Measurements from ENCODE around the gene MOB3C. TPM values are rescaled to one million over a fixed set of nuclear protein-coding genes. Genes with fewer than 3 reads are reported as not detected.

The MOB3C gene
- total and polyA plus RNA-seq, 10 of the 15 experiments (the other 5 are each of a cell fraction or from before 2014, with no cell fraction given): 1.0 to 16.0 (median 9.4) TPM

DNA sequence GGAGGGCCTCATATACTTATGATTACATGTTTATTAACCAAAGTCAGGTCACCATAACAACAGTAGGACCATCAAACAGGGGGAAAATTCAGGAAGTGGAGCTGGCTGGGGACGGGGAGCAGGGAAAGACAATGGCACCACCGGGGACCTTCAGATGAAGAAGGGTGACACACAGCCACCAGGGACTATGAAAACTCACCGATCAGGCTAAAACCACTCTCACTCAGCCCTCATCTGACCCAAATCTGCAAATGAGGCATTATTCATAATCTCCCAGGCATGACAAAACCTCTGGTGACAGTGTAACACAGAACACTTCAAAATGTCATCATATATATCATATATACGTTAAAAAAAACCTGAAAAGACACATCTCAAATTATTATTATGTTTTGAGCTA, 23.8 kb downstream of the MOB3C start:
- ChIA-PET CTCF (no interaction called here), RAD21 (ENCODE audit: unreplicated experiment) (no interaction called here), POLR2A (no interaction called here), SMC1A (ENCODE audit: uncharacterized antibody, unreplicated experiment) (no interaction called here)
- H3K9ac ChIP-seq (ENCODE audit: control insufficient read depth, insufficient read depth, low read length): no peak overlapping the region
- ATAC-seq (no peak), DNase-seq (ENCODE audit: low read depth, low spot score) (no peak), FAIRE-seq (no peak)
- no TSS peak for BruUV-seq (replicated peaks)
- WGBS (ENCODE audit: insufficient coverage, insufficient replicate concordance, low lambda C conversion rate, missing lambda C conversion rate): 74% methylated on average over 4 of the region's 4 CpGs
- no peak overlapping the region for H3K27ac ChIP-seq (ENCODE audit: control insufficient read depth, insufficient read depth)
- in situ Hi-C loops (cut with MboI) (no loop called here), intact Hi-C loops (cut with micrococcal nuclease; ENCODE audit: unreplicated experiment) (no loop called here)
- no peaks in the 10 kb centered on the region for H4K20me1 ChIP-seq (ENCODE audit: control insufficient read depth, insufficient read depth)
- TF ChIP-seq FOXM1 (IDR thresholded peaks at IDR 0.05; ENCODE audit: low read depth, low read length) (no peak), SPI1 (IDR thresholded peaks at IDR 0.05; ENCODE audit: borderline replicate concordance, insufficient read depth, low read depth, low read length) (no peak), POLR2A (IDR thresholded peaks at IDR 0.05; ENCODE audit: low read depth, low read length) (no peak), SMAD1 (IDR thresholded peaks at IDR 0.05; ENCODE audit: low read depth, partially characterized antibody) (no peak), ZNF217 (IDR thresholded peaks at IDR 0.05) (no peak), RELA (IDR thresholded peaks at IDR 0.05; ENCODE audit: borderline replicate concordance, partially characterized antibody) (no peak)
- no peaks in the 10 kb centered on the region for H3K79me2 ChIP-seq (ENCODE audit: control insufficient read depth, insufficient read depth, low read length)
- H3K4me2 ChIP-seq (ENCODE audit: control insufficient read depth, insufficient read depth): no peak overlapping the region
- no peaks in the 10 kb centered on the region; the same call in 2 of the 3 replicates for H3K9me3 ChIP-seq (replicated peaks; ENCODE audit: control insufficient read depth, insufficient read depth, low read length)
- H3K27me3 ChIP-seq (replicated peaks in 1 of 2; ENCODE audit: control insufficient read depth in 2 of 2, insufficient read depth in 2 of 2, low read length in 1 of 2): no peaks in the 10 kb centered on the region
- H3K36me3 ChIP-seq (ENCODE audit: control insufficient read depth in 2 of 2, insufficient read depth in 2 of 2, low read length in 1 of 2): peaks cover 3 to 15% of the 10 kb centered on the region in 2 experiments; a peak in 3 of 4 replicates
- no peak overlapping the region for H2AFZ ChIP-seq (ENCODE audit: control insufficient read depth, low read depth, low read length)
- no peak overlapping the region for H3K4me3 ChIP-seq
- 0 out of 2 replicates have a peak, but pooled peaks cover 3% of the 10 kb centered on the region for H3K4me1 ChIP-seq (ENCODE audit: control insufficient read depth, insufficient read depth, low read length)

- ChIA-PET CTCF (no interaction called here), RAD21 (ENCODE audit: unreplicated experiment) (no interaction called here), SMC1A (ENCODE audit: uncharacterized antibody, unreplicated experiment) (interaction anchor here (1.3 kb wide), 1 partner anchor 9 kb away, joined by 4 read pairs; no protein-coding TSS in a partner anchor), POLR2A (no interaction called here)
- no peaks in the 10 kb centered on the region for H3K79me2 ChIP-seq (ENCODE audit: control insufficient read depth, insufficient read depth, low read length)
- no peak overlapping the region for H3K27ac ChIP-seq (ENCODE audit: control insufficient read depth, insufficient read depth)
- no peak overlapping the region for H3K4me3 ChIP-seq
- no peak overlapping the region for H3K9ac ChIP-seq (ENCODE audit: control insufficient read depth, insufficient read depth, low read length)
- intact Hi-C loops (cut with micrococcal nuclease; ENCODE audit: unreplicated experiment) (no loop called here), in situ Hi-C loops (cut with MboI) (no loop called here)
- H3K9me3 ChIP-seq (replicated peaks; ENCODE audit: control insufficient read depth, insufficient read depth, low read length): no peaks in the 10 kb centered on the region; the same call in 2 of the 3 replicates
- 98% methylated on average over 3 of the region's 3 CpGs for WGBS (ENCODE audit: insufficient coverage, insufficient replicate concordance, low lambda C conversion rate, missing lambda C conversion rate)
- BruUV-seq (replicated peaks): no TSS peak
- FAIRE-seq (no peak), ATAC-seq (no peak), DNase-seq (ENCODE audit: low read depth, low spot score) (no peak)
- H2AFZ ChIP-seq (ENCODE audit: control insufficient read depth, low read depth, low read length): no peak overlapping the region
- TF ChIP-seq POU2F2 (IDR thresholded peaks at IDR 0.05; ENCODE audit: borderline replicate concordance, low read depth, low read length) (no peak), NBN (IDR thresholded peaks at IDR 0.05) (no peak), FOS (IDR thresholded peaks at IDR 0.05; ENCODE audit: borderline replicate concordance, extremely low read depth, insufficient read length) (no peak), JUNB (IDR thresholded peaks at IDR 0.05) (no peak)
- TF ChIP-seq, protein P1, sequence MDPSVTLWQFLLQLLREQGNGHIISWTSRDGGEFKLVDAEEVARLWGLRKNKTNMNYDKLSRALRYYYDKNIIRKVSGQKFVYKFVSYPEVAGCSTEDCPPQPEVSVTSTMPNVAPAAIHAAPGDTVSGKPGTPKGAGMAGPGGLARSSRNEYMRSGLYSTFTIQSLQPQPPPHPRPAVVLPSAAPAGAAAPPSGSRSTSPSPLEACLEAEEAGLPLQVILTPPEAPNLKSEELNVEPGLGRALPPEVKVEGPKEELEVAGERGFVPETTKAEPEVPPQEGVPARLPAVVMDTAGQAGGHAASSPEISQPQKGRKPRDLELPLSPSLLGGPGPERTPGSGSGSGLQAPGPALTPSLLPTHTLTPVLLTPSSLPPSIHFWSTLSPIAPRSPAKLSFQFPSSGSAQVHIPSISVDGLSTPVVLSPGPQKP (IDR thresholded peaks at IDR 0.05; ENCODE audit: low read depth, low read length): no peak
- no peak overlapping the region for H3K4me2 ChIP-seq (ENCODE audit: control insufficient read depth, insufficient read depth)
- H3K36me3 ChIP-seq (ENCODE audit: control insufficient read depth in 2 of 2, insufficient read depth in 2 of 2, low read length in 1 of 2): peaks cover 4 to 27% of the 10 kb centered on the region in 2 experiments
- no peaks in the 10 kb centered on the region for H3K4me1 ChIP-seq (ENCODE audit: control insufficient read depth, insufficient read depth, low read length)
- no peaks in the 10 kb centered on the region for H4K20me1 ChIP-seq (ENCODE audit: control insufficient read depth, insufficient read depth)
- no peaks in the 10 kb centered on the region for H3K27me3 ChIP-seq (replicated peaks in 1 of 2; ENCODE audit: control insufficient read depth in 2 of 2, insufficient read depth in 2 of 2, low read length in 1 of 2)
Observed at GRCh38 chr1:46589529-46589928, 27.1 kb downstream of the MOB3C start.
